ENCODE measurements around the gene ADAMTSL1.

Gene ADAMTSL1

DNA sequence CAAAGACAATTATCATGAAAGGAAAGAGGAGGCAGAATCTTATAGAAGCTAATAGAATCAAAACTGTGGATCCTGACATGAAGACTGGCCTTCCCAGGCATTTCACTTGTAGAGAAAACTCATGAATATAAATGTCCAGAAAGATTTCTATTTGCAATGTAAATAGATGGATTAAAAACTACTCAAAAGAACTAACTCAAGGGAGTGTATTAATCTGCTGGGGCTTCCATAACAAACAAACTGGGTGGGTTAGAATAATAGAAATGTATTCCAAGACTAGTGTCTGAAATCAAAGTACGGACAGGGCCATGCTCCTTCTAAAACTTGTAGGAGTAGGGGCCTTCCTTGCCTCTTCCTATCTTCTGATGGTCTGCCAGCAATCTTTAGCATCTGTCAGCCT lies 267.4 kb downstream of the ADAMTSL1 start:
- no peak for DNase-seq (ENCODE audit: low read depth)

GRCh38 chr9:18741945-18742344 lies 268.0 kb downstream of the ADAMTSL1 start:
- no peak for DNase-seq (ENCODE audit: low read depth)

GRCh38 chr9:18743421-18743820 lies 269.5 kb downstream of the ADAMTSL1 start:
- DNase-seq (ENCODE audit: low read depth) = no peak

GRCh38 chr9:18743971-18744370 lies 270.0 kb downstream of the ADAMTSL1 start:
- DNase-seq (ENCODE audit: low read depth) = no peak

GRCh38 chr9:18745710-18746109 lies 271.8 kb downstream of the ADAMTSL1 start:
- DNase-seq (ENCODE audit: low read depth) = no peak

DNA sequence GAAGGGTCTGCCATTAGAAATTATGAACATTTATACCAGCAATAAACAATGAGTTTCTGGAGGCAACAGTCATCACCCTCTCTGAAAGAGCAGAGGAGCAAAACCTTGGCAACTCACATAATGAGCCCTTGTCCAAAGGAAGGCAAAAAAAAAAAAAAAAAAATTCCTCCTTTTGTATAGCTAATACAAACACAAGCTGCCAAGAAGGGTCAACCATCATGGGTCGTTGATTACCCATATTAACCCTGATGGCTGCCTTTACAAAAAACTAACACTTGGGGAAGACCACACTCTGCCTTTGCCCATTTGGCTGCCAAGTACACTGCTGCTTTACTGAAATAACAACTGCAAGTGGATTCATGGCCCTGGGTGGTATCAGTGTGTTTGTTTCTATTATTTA lies 272.7 kb downstream of the ADAMTSL1 start:
- no peak for DNase-seq (ENCODE audit: low read depth)

- no peak for DNase-seq (ENCODE audit: low read depth)
Measured at GRCh38 chr9:18747595-18747994, 273.6 kb downstream of the ADAMTSL1 start.

DNA sequence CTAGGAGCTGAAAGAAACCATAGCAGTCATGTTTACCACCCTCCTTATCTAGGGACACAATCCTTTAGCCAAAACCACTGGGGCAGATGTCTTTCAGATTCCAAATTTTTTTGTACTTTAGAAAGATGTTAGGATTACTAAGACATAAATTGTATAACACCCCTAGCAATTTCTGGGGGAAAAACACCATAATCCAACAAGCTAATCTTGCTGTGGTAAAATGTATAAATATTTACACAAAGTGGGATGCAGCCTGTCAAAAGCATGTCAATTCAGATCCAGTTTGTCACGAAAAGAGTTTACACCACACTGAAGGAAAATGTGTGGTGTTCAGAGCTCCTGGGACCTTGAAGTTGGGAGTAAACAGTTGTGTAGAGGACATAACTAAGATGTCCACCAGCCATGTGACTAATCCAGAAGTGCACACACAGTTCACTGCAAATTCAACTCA lies 274.3 kb downstream of the ADAMTSL1 start:
- DNase-seq (ENCODE audit: low read depth) = no peak

- DNase-seq (ENCODE audit: low read depth) = no peak
Measured at GRCh38 chr9:18749711-18750110, 275.8 kb downstream of the ADAMTSL1 start.

DNA sequence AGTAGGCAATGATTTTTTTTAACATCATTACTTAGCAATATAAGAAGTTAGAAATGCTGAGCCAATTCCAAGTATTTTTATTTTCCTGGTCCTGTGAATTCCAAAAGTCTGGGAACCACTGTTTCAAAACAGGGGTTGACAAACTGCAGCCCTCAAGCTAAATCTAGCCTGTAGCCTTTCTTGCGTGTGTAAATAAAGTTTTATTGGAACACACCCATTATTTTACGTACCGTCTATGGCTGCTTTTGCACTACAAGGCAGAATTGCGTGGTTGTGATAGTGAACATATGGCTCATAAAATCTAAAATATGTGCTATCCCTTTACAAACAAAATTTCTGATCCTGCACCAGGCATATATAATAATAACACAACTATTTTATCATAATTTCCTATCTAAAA lies 280.0 kb downstream of the ADAMTSL1 start:
- no peak for DNase-seq (ENCODE audit: low read depth)

DNA sequence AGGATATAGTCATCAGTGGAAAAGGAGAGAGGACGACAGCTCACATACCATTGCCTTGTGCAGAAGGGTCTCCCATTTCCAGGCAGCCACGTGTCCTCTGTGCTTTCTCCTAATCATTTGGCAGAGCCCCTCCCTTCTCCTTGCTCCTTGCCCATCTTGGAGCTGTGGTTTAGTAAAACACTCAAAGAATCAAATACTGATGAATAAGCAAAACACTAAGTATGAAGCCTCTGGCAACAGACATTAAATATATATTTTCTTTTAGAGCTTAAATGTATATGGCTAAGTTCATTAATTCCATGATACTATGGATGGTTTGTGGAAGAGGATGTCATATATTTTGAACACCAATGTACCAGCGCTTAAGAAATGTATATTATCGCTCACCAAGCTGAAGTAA lies 280.6 kb downstream of the ADAMTSL1 start:
- no peak for DNase-seq (ENCODE audit: low read depth)

DNA sequence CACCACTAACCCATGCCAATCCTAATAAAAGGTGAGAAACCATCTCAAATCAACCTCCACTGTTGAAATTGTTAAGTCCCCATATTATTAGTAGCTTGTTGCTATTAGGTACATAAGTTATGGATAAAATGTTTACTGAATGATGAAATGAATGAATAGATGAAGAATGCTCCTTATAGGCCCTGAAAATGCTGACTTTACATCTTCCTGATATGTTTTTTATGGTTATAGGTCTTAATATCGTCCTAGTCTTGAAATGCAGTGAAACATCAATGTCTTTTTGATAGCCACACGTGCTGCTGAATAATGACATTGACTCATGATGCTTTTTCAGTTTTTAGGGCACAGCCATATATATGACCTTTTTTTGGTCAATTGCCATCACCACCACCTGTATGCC lies 281.3 kb downstream of the ADAMTSL1 start:
- DNase-seq (ENCODE audit: low read depth) = no peak

DNA sequence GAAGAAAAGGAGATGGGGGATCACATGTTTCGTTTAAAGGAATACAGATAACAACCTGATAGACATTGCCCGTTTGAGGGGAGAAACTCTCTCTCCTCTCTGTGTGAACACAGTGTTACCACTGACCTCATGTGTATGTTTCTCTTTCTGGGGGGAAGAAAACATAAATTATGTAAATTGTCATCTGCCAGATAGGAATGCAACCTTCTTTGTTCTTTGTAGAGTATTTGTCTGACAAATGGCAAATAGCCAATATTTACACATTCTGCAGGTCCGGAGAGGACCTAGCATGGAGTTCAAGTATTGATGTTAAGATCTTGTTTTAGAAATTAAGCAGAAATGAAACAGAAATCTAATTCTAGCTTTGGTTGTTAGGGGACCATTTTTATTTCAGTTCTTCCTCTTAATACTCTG lies 282.8 kb downstream of the ADAMTSL1 start:
- no peak for DNase-seq (ENCODE audit: low read depth)

GRCh38 chr9:18759827-18760226 lies 285.9 kb downstream of the ADAMTSL1 start:
- DNase-seq (ENCODE audit: low read depth) = no peak

GRCh38 chr9:18761742-18762300 lies 287.9 kb downstream of the ADAMTSL1 start:
- no peak for DNase-seq (ENCODE audit: low read depth)

GRCh38 chr9:18766989-18767550 lies 293.1 kb downstream of the ADAMTSL1 start:
- no peak for DNase-seq (ENCODE audit: low read depth)

GRCh38 chr9:18768951-18769622 lies 295.1 kb downstream of the ADAMTSL1 start:
- DNase-seq (ENCODE audit: low read depth) = no peak

DNA sequence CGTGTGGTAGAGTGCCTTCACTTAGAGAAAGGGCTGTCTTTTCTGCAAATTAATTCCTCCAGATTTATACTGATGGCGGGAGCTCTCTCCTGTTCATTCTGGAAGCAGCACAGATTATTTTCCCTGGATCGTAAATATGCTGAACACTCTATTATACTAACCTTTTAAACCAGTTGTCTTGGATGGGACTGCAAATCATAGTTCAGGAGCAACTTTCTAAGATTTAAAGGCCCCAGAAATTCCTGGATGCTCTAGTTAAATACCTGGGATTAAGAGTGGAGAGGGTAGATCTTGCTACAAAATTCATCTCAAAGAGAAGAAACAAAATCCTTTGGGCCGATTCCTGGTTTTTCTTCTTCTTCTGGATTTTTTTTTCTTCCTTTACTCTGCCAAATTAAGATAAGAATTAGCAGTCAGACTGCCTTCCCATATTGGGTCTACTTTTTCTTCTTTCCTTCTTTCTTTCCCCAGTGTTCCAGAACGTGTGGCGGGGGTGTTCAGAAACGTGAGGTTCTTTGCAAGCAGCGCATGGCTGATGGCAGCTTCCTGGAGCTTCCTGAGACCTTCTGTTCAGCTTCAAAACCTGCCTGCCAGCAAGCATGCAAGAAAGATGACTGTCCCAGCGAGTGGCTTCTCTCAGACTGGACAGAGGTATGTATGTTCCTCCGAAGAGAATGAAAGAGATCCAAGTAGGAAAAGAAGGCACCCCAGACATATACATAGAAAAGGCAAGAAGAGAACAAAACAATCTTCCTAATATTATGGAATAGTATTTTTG lies 296.4 kb downstream of the ADAMTSL1 start:
- DNase-seq (ENCODE audit: low read depth) = no peak

DNA sequence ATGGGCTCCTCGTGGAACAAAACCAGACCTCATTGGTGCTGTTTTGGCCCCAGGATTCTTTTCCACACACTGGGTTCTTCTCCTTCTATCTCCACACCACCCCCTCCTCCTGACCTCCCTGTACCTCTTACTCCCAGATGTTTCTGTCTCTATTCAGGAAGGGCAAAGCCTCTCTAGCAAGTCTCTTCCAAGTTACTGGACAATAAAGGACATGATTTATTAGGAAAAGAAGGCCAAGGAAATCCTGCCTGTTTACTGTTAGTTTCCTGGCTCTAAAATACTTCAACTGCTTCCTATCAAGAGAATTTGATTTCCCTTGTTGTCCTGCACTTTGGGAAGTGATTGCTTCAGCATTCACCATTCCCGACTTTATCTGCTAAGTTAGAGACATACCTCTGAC lies 297.1 kb downstream of the ADAMTSL1 start:
- DNase-seq (ENCODE audit: low read depth) = no peak

DNA sequence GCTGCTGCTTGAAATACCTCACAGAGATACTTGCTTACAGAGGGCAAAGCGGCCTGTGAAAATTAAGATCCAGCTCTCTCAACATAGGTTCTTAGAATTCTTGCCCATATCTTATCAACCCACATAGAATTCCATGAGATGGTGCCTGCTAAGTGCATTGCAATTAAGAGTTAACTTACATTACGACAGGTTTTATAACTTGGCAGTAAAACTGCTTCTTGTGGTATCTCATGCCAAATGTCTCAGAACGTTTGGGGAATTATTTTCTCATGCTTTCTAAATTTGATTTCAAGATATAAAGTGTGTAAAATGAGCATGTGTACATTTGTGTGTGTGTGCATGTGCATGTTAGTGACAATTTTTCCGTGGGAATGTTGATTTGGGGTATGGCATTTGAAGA lies 297.8 kb downstream of the ADAMTSL1 start:
- no peak for DNase-seq (ENCODE audit: low read depth)

DNA sequence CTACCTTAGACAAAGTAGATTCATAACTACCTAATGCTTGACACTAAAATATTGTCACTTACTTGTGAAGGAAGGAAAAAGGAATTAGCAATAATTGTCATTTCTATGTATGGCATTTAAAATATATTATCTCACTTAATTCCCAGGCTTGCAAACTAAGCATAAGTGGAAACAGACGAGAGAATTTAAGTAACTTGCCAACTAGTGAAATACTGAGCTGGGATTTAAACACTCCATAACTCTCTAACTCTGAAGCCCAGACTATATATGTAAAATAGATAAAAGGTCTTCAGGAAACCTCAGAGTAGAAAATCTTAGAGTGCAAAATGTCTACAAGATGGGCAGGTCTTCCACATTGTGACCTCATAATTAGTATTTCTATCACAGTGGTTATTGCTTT lies 301.3 kb downstream of the ADAMTSL1 start:
- DNase-seq (ENCODE audit: low read depth) = no peak

DNA sequence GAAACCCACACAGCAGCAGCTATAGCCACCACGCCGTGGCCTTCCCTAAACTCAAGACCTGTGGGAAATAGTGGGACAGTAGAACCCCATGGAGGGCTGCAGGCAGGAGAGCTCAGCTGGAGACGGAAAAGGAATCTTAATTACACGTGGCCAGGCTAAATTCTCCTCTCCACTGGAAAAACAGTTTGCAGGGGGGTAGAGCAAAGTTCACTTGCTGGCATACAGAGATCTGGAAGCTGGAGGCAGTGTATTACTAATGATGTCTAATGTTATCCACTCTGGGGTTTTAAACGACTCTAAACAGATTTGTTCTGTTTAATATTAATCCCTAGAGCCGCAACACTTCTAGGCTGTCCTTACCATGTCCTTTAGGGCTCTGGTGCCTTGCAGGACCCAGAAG lies 302.0 kb downstream of the ADAMTSL1 start:
- no peak for DNase-seq (ENCODE audit: low read depth)

All from activated T-helper 9 cell treated with anti-CD3 and anti-CD28 coated beads, Interleukin-2, amount 50 U/mL, for 16 hours (primary cell).